Mesenteric fat pad (tissue), 1 donor: ENCODE data around the gene NR5A1. TPM values are rescaled to one million over a fixed set of nuclear protein-coding genes. Genes with fewer than 3 reads are reported as not detected.
A peak's percentile ranks its signal among the peaks of the same experiment; 100 is the strongest.

Source experiments
- DNase-seq: peaks from one replicate; pipeline ENCODE4 v3.0.0-alpha.2; 2020; ENCODE audit warnings: low spot score
- total RNA-seq: library from RNA; stranded (reverse); fragmentation: NEBNext Ultra II Directional; extraction: Animal tissue kit (Norgen Biotek cat#: 25700); gene quantifications from one replicate; pipeline ENCODE4 v1.2.1, GENCODE V29; 2021
- donor health status: DM: yes; HTN: yes; CAD: no.

NR5A1 gene
- total RNA-seq, 1 donor from 2014 or later: not detected

DNA sequence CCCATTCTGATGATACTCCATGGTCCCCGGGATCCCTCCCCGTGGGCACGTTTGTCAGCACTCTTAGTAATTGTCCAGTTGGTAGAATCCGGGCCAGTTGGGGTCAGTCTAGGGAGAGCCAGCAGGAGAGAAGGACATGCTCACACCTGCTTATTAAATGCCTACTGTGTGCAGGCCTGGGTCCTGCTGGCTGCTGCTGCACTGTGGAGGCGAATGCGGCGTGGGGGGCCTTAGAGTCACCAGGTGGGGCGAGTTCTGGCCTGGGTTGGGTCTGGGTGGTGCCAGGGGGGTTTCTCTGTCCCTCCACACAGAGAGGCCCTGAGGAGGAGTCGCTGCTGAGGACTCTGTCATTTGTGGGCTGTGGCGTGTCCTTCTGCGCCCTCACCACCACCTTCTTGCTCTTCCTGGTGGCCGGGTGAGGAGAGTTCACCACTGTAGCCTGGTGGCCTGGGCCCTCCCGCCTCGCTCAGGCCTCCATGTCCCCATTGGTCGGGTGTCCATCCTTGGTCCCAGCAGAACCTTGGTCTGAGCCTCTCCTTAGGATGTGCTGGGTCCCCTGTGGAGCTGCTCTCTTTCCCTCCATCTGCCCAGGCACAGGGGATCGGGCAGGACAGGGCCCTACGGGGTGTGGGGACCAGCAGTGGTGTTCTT, 39.7 kb downstream of the NR5A1 start:
- DNase-seq: no peak

DNA sequence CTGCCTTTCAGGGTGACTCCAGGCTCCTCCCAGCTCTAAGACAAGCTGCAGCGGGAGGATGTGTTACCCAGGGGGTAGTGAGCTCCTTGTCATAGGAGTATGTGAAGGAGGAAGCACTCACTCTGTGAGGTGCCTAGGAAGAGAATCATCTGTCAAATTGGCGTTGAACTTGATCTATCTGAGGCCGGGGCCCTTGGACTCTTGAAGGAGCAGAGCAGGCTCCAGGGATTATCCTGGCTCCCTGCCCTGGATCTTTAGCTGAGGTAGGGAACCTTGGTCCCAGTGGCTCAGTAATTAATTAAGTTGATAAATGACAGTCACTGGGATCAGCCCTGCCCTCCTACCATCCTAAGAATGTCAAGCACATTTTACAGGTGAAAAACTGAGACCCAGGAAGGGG, 41.5 kb downstream of the NR5A1 start:
- DNase-seq: no peak

DNA sequence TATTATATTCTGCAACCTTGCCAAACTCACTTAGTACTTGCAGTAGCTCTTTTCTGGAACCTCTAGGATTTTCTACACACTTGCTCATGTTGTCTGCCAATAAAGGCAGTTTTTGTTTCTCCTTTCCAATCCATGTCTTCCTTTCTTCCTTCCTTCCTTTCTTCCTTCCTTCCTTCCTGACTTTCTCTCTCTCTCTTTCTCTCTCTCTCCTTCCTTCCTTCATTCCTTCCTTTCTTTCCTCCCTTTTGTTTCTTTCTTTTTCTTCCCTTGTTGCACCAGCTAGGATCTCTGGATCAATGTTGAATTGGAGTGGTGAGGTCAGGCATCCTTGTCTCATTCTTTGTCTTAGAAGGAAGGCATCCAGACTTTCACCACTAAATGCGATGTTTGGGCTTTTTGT, 44.5 kb downstream of the NR5A1 start:
- DNase-seq: no peak

DNA sequence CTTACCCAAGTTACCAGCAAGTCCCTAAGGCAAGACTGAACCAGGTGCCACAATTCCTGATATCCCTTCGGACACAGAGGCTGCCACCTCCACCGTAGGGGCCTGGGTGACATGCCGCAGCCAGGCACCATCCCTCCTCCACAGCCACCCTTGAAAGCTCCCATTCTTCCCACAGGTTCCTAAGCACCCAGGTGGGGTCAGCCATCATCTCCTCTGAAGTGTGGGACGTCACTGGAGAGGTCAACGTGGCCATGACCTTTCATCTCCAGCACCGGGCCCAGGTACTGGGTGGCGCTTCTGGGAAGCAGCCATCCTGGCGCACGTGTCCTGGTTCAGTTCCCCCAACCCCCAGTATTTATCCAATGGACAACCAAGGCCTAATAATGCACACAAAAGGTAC, 48.8 kb downstream of the NR5A1 start:
- DNase-seq: no peak

DNA sequence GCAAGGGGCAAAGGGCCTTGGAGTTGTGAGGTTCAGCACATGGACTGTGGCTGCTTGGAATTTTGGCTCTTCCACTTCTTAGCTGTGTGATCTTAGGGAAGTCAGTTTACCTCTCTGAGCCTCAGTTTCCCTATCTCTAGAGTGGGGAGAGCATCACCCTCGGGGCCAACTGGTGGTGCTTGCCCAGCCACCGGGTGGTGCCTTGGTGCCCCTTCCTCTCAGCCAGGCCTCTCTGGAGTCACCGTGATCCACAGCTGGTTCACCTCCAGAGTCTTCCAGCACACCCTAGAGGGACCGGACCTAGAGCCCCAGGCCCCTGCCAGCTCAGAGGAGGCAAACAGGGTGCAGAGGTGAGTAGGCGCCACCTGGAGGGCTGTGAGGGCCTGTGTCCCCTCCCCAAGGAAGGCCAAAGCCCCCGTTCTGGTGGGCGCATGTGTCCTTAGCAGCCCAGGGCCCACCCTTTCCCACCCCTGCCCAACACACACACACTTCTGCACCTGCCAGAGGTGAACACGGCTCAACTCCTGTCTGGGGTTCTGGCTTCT, 49.2 kb downstream of the NR5A1 start:
- no peak for DNase-seq

DNA sequence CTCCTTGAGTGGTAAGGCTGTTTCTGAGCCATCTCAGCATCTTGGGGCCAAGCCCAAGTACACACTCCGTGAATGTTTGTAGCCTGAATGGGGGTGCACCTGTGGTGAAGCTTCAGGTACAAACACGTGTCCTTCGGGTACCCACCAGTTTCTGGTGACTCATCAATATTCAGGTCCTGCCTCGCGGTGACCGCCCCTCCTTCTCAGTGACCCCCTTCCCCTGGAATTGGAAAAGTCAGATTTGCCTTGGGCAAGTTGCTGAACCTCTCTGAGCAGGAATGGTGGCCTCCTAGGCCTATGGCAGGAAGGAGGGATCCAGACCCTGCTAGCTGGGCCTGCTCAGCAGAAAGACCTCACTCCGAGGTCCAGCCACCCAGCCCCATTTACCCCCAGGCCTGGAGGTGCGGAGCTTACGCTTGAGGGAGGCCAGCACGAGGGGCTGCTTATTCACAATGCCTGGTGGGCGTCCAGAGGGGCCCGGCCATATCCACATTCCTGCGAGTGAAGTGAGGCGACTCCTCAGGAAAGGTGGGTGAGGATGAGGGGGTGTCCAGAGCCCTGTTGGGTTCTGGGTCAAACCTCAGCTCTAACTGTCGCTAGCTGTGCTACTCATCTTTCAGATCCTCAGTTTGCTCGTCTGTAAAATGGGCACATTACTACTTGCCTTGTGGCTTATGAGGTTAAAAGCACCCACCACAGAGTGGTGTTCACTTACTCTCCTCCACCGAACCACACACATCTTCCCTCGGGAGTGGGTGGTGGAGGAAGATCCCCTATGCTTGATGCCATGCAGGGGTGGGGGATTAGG, 49.9 kb downstream of the NR5A1 start:
- no peak for DNase-seq

DNA sequence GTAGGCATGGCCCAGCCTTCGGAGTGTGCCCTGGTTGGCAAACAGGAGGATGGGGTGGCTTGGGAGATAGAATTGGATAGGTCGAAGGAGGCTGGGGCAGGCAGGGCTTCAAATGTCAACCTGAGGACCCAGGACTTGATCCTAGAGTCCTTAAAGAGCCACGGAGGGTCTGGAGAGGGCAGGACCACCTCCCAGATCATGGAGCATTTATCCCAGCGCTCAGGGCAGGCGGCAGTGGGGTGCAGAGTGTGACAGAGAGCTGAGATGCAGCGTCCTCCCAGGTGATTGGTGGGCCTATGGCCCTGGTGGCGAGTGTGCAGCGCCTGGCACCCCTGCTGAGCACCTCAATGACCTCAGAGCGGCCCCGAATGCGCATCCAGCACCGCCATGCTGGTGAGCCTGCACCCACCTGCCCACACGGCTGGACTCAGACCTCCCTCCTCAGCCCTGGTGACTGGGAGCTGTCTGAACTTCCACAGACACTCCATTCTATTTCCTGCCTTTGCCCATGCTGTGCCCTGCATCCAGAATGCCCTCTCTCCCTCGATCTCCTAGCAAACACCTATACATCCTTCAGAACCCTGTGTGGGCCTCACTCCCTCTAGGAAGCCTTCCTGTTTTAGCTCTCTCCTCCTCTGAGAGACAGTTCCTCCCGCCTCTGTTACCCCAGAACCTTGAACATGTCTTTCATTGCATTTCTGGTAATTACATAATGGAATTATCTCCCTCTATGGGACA, 50.7 kb downstream of the NR5A1 start:
- no peak for DNase-seq

DNA sequence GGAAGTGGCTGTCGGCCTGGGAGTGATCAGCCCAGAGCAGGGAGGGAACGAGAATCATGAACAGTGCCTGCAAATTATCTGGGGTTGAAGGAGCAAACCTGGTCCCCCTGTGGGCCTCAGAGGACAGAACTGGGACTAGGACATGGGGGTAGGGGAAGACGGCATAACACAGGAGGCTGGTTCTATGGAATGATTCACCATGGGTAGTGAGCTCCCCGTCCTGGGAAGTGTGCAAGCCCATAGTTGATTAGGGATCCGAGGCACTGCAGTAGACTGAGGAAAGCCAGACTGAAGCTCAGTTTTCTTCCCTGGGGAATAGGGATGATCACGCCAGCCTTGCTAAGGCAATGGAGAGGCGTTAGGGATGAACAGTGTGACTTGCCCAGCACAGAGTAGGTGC, 51.4 kb downstream of the NR5A1 start:
- DNase-seq: no peak

DNA sequence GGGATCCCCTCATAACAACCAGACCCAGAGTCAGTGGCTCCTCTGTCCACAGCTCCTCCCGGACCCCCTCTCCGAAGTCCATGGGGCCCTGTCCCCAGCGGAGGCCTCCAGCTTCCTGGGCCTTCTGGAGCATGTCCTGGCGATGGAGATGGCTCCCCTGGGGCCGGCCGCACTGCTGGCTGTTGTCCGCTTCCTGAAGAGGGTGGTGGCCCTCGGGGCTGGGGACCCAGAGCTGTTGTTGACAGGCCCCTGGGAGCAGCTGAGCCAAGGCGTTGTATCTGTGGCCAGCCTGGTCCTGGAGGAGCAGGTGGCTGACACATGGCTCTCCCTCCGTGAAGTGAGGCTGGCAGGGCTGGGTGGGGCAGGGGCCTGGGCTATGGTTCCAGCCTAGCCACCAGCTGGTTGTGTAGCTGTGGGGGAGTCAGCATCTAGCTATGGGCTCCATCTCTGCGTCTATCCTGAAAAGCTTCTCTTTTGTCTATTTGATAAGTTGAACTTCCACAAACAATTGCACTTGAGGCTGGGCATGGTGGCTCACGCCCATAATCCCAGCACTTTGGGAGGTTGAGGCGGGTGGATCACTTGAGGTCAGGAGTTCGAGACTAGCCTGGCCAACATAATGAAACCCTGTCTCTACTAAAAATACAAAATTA, 52.3 kb downstream of the NR5A1 start:
- no peak for DNase-seq

DNA sequence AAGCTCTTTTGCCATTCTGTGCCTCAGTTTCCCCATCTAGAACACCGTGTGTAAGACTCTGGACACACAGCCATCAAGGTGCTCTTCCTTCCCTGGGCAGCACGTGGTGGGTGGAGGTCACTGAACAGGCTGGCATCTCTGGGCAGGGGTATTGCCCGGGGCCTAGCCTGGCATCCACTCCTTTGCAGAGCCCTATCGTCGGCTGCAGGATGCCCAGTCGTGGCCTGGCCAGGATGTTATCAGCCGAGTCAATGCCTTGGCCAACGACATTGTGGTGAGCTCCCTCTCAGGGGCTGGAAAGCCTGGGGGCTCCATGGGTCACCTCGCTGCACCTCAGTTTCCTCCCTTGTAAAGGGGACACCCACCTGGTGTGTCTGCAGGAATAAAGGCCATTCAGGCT, 52.9 kb downstream of the NR5A1 start:
- DNase-seq: no peak

DNA sequence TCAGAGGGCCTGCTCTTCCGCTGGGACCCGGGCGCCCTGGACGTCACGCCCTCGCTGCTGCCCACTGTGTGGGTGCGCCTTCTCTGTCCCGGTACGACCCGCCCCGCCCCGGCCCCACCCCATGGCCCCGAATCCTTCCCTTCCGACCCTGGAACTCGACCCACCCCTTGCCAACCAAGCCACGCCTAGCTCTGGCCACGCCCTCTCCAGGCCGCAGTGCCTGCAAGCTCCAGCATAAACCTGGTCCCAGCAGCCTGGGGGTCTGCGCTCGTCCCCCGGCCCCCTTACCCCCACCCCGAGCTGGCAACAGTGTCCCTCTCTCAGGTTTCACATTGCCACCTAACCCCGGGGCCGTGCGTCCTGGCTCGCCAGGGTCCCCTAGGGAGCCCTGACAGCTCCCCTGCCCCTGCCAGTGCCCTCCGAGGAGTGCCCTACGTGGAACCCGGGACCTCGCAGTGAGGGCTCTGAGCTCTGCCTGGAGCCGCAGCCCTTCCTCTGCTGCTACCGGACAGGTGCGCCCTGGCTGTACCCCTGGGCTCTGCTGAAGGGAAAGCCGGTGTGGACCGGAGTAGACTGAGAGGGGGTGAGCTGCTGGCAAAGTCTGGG, 53.5 kb downstream of the NR5A1 start:
- DNase-seq: no peak

DNA sequence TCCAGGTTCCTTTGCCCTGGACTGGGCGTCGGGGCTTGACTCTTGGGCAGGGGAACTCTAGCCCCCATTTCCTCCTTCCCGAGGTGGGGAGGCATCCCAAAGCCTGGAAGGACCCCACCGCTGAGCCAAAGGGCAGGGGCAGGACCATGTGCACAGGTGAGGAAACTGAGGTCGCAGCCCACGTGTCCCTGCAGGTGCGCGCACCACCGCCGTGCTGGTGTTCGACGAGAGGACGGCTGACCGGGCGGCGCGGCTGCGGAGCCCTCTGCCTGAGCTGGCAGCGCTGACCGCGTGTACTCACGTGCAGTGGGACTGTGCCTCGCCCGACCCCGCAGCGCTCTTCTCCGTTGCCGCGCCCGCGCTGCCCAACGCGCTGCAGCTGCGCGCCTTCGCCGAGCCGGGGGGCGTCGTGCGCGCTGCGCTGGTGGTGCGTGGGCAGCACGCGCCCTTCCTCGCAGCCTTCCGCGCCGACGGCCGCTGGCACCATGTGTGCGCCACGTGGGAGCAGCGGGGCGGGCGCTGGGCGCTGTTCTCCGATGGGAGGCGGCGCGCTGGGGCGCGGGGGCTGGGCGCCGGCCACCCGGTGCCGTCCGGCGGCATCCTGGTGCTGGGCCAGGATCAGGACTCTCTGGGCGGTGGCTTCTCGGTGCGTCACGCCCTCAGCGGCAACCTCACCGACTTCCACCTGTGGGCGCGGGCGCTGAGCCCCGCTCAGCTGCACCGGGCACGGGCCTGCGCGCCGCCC, 54.2 kb downstream of the NR5A1 start:
- no peak for DNase-seq

DNA sequence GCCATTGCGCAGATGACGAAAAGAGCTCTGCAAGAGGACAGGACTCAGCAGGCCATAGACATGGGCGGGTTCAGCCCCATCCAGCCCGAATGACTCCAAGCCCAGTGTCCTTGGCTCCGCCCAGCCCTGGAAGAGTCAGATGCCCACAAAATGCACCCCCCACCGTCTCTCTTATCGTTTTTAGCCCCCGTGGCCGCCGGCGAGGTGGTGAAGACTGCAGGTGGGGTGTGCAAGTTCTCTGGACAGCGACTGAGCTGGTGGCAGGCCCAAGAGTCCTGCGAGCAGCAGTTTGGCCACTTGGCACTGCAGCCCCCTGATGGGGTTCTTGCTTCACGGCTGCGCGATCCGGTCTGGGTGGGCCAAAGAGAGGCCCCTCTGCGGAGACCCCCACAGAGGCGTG, 54.9 kb downstream of the NR5A1 start:
- DNase-seq: no peak

DNA sequence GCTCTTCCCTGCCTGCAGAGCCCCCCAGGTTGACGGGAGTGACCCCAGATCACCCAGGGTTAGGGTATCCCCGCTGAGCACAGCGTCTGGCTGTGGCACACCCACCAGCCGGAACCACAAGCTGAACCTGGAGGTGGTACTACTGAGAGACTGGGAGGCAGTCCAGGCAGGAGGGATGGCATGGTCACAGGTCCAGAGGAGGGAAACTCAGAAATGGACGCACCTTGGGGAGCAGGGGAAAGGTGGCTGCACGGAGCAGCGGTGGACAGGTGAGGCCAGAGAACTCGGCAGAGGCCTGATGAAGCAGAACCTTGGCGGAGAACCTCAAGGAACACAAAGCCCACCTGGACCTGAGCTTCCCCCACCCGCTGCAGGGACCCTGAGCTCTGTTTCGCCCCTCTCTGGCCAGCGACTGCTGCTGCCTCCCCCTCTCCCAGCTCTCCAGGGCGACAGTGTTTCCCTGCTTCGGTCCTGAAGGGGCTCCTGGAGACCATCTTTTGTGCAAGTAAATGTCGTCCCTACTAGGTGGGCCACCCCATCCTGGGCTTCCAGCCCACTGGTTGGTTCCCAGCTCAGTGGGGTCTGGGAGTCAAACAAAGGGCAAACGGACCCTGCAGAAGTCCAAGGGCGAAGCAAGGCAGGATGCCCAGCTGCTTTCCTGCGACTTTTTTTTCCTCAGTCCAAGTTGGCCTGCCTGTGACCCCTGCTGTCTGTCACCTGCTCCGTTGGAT, 56.1 kb downstream of the NR5A1 start:
- DNase-seq: no peak

DNA sequence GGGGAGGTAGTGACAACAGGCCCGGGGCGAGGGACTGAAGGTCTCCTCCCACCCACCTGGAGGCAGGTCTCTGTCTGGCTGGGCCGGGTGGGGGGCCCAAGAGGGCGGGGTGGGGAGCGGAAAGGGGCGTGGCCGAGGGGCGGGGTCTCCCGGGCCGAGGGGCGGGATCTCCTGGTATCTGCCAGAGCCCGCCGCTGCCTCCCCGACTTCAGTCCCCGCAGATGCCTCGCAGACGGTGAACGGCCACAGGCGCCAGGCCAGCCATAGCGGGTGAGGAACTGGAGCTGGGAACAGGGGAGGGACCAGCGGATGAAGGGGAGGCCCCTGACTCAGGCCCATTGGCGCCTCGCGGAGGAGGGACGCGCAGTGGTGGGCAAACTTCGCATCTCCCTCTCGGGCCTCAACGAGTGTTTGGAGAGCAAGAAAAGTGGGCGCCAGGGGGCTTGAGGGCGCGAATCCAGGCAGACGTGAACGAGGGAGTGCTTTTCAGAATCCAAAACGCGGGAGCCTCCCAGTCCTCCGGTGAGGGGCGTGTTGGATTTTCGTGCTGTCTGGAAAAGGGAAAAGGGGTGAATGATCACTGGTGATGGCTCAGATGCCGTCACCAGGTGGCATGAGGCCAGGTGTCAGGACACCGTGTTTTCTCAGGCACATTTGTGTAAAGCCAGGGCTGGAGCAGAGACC, 56.8 kb downstream of the NR5A1 start, which contains the start of gene ADGRD2:
Gene ADGRD2, plus strand, starts transcription at position 211 of the 684 bp plus-strand sequence. CDS start 1,216 bp downstream, outside the sequence.
- DNase-seq: no peak

DNA sequence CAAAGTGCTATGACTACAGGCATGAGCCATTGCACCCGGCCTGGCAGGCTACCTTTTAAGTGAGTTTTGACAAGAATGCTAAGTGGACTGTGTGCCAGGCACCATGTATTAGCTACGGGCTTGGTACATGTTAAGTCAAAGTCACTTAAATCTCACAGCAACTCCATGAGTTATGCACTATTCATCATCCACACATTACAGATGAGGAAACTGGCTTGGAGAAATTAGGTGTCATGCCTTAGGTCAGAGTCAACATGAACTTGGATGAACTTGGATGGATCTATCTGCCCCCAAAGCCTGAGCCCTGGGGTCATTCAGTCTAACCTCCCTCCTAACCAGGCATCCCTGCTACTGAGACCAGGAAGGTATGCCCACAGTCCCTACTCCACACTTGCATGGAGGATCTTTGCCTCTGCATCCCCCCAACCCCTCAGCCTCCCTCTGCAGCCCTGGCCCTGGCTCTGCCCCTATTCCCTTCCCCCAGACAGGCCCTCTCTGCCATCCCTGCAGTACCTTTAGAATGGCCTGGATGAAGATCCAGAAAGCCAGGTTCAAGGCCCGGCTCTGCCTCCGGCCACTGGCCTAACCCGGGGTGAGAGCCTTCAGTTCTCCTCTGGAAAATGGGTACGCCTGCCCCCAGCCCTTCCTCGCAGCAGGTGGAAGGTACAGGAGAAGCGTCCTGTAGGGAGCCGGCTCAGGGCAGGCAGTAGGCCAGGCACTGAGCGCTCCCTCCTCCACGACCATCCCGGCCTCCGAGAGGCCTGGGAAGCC, 57.6 kb downstream of the NR5A1 start:
- DNase-seq: peak; percentile 74

DNA sequence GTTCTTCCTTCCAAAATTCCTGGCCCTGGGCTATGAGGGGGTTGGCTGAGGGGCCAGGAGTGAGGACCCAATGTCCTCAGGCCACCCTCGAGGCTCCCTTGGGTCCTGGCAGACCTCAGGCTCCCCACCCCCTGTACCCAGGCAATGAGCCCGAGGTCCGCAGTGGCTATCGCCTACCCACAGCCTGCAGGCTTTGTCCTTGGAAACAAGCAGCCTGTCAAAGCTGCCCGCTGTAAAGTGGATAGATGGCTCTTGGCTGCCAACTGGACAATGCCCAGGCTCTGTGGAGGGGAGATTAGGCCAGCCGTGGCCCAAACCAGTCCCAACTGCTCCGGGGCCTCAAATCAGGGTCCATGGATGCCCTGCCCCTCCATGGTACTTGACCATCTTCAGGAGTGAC, 59.2 kb downstream of the NR5A1 start:
- DNase-seq: no peak

DNA sequence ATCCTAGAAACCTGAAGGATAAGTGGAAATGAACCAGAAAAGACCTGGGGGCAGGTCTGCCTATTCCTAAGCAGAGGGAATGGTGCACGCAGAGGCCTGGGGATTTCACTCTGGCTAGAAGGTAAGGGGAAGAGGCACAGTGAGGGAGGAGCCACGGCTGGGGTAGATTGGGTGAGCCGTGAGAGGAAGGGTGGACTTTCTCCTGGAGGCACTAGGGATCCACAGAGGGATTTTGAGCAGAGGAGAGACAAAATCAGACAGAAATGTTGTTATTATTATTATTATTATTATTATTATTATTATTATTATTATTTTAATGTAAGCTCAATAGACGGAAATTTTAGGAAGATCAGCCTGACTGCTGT, 59.9 kb downstream of the NR5A1 start:
- DNase-seq: no peak
